SU-DHL-6 (cell line): ENCODE results near the gene CRAMP1.

Experiments
- H2AFZ ChIP-seq: fragments of 200-600 bp; sonication (generic); 2 replicates; pipeline ENCODE4 v1.6.1; 2014; ENCODE audit warnings: low read depth, mild to moderate bottlenecking, moderate library complexity, mixed read lengths, antibody characterized with exemption, low read length; ENCODE audit not compliant: severe bottlenecking
- H3F3A ChIP-seq: fragments of 200-600 bp; shearing (Covaris generic); 2 replicates; pipeline ENCODE4 v1.6.0; 2016; ENCODE audit warnings: antibody characterized with exemption, mild to moderate bottlenecking; ENCODE audit not compliant: insufficient read depth
- H3K27ac ChIP-seq: fragments of 200-600 bp; sonication (generic); 2 replicates; pipeline ENCODE4 v1.5.1; 2016; ENCODE audit warnings: low read depth, mild to moderate bottlenecking, low read length, moderate library complexity, mixed read lengths
- H3K27me3 ChIP-seq: fragments of 200-600 bp; sonication (generic), shearing (Covaris generic); 2 replicates; pipeline ENCODE4 v1.6.0; 2014; ENCODE audit warnings: mild to moderate bottlenecking, low read length
- H3K36me3 ChIP-seq: fragments of 200-600 bp; sonication (generic); 2 replicates; pipeline ENCODE4 v1.6.1; 2014; ENCODE audit warnings: mild to moderate bottlenecking, low read length, mixed read lengths
- H3K4me2 ChIP-seq: fragments of 300-600, 200-600 bp; shearing (Covaris generic), sonication (generic); 2 replicates; pipeline ENCODE4 v1.6.0; 2014; ENCODE audit warnings: low read length, low read depth, mild to moderate bottlenecking; ENCODE audit not compliant: poor library complexity, severe bottlenecking
- H3K4me3 ChIP-seq: fragments of 200-600 bp; sonication (generic); 2 replicates; pipeline ENCODE4 v1.5.1; 2014; ENCODE audit warnings: antibody characterized with exemption, low read length, mild to moderate bottlenecking, mixed read lengths; ENCODE audit not compliant: insufficient read depth, poor library complexity, severe bottlenecking
- H3K79me2 ChIP-seq: fragments of 200-600 bp; sonication (generic); 2 replicates; pipeline ENCODE4 v1.6.1; 2014; ENCODE audit warnings: mild to moderate bottlenecking, low read length, moderate library complexity; ENCODE audit not compliant: insufficient read depth
- H3K9ac ChIP-seq: fragments of 200-600 bp; sonication (generic); 2 replicates; pipeline ENCODE4 v1.7.0; 2014; ENCODE audit warnings: mild to moderate bottlenecking, low read length
- H3K9me2 ChIP-seq: fragments of 200-600 bp; sonication (generic); replicated peaks from 2 replicates; pipeline ENCODE4 v1.6.1; 2014; ENCODE audit warnings: low read length; ENCODE audit not compliant: insufficient read depth
- H3K9me3 ChIP-seq: fragments of 200-600 bp; sonication (generic); 2 replicates; pipeline ENCODE4 v1.6.1; 2014; ENCODE audit warnings: low read length, mixed read lengths; ENCODE audit not compliant: insufficient read depth
- H4K20me1 ChIP-seq: fragments of 200-600 bp; sonication (generic); 2 replicates; pipeline ENCODE4 v1.6.1; 2014; ENCODE audit warnings: low read depth, mild to moderate bottlenecking, antibody characterized with exemption, low read length, moderate library complexity, mixed read lengths
- EZH2phosphoT487 ChIP-seq: fragments of 200-600 bp; sonication (generic), shearing (Covaris generic); conservative IDR thresholded peaks from 2 replicates; pipeline ENCODE4 v1.6.1; 2018; ENCODE audit warnings: mild to moderate bottlenecking, antibody characterized with exemption, low read length, moderate library complexity, mixed read lengths
- TF ChIP-seq, protein P1 (sequence below): fragments of 200-600 bp; sonication (generic); IDR thresholded peaks from one replicate; pipeline ENCODE4 v1.5.1; 2017; ENCODE audit warnings: antibody characterized with exemption, mild to moderate bottlenecking, low read length, moderate library complexity; ENCODE audit not compliant: insufficient read depth, poor library complexity, severe bottlenecking

Gene CRAMP1

DNA sequence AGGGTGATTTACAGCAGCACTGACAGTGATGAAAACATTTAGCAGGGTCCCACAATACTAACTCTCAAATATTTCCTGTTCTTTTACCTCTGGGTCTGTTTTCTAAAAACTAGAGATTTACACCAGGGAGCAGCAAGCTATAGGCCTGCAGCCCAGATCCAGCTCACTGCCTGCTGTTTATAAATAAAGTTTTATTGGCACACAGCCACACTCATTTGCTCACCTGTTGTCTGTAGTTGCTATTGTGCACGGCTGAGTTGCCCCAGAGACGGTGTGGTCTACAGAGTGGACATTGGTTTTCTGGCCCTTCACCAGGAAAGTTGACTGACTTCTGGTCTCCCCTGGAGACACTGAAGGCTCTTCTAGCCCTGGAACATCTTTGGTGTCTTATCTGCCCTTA, 49.7 kb downstream of the CRAMP1 start:
- Histone ChIP-seq H3K36me3 (no peaks in the 10 kb centered on the region), H3F3A (no peaks in the 10 kb centered on the region), H3K4me2 (no peak overlapping the region), H4K20me1 (no peaks in the 10 kb centered on the region), H3K9me3 (no peaks in the 10 kb centered on the region), H3K79me2 (no peaks in the 10 kb centered on the region), H3K9me2 (no peaks in the 10 kb centered on the region), H3K27ac (no peak overlapping the region), H3K27me3 (no peaks in the 10 kb centered on the region), H2AFZ (no peak overlapping the region), H3K4me3 (no peak overlapping the region), H3K9ac (no peak overlapping the region)
- TF ChIP-seq, protein P1, sequence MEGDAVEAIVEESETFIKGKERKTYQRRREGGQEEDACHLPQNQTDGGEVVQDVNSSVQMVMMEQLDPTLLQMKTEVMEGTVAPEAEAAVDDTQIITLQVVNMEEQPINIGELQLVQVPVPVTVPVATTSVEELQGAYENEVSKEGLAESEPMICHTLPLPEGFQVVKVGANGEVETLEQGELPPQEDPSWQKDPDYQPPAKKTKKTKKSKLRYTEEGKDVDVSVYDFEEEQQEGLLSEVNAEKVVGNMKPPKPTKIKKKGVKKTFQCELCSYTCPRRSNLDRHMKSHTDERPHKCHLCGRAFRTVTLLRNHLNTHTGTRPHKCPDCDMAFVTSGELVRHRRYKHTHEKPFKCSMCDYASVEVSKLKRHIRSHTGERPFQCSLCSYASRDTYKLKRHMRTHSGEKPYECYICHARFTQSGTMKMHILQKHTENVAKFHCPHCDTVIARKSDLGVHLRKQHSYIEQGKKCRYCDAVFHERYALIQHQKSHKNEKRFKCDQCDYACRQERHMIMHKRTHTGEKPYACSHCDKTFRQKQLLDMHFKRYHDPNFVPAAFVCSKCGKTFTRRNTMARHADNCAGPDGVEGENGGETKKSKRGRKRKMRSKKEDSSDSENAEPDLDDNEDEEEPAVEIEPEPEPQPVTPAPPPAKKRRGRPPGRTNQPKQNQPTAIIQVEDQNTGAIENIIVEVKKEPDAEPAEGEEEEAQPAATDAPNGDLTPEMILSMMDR, result no peak
- no peak for TF ChIP-seq EZH2phosphoT487

DNA sequence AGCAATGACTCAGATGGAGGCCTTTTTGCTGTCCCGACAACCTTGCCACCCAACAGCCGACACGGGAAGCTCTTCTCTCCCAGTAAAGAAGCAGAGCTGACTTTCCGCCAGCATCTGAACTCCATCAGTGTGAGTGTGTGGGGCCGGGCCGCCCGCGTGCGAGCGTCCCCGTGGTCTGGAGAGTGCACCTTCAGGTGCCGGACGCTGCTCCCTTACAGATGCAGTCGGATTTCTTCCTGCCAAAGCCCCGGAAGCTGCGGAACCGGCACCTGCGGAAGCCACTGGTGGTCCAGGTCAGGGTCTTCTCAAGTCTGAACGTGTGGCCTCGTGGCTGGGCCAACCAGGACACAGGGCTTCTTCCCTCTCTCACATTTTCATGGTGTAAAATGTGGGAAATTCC, 50.4 kb downstream of the CRAMP1 start:
- no peak for TF ChIP-seq EZH2phosphoT487
- TF ChIP-seq, protein P1, result no peak
- Histone ChIP-seq H3K36me3 (no peaks in the 10 kb centered on the region), H3K9me3 (no peaks in the 10 kb centered on the region)

DNA sequence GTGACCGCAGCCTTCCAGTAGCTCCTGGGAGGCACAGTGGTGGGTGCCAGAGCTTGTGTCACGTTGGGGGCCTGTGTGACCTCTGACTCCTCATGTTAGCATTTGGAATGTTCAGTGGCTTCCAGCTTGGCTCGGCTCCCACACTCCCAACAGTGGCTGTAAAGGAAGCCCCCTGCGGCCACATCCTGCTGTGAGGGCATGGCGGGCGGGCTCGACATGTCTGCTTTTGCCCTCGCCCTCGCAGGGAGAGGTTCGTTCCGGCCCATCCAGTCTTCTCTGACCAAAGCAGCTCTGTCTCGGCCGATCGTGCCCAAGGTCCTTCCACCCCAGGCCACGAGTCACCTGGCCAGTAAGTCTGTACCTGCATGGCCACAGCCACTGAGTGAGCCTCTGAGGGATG, 53.7 kb downstream of the CRAMP1 start:
- no peaks in the 10 kb centered on the region for H3K9me3 ChIP-seq
- no peak overlapping the region for H3K9ac ChIP-seq
- no peaks in the 10 kb centered on the region for H3K36me3 ChIP-seq
- no peak for TF ChIP-seq EZH2phosphoT487
- TF ChIP-seq, protein P1, result no peak
- no peak overlapping the region for H3K4me3 ChIP-seq
- no peak overlapping the region for H3K4me2 ChIP-seq
- no peaks in the 10 kb centered on the region for H3K27me3 ChIP-seq
- no peak overlapping the region for H3K27ac ChIP-seq
- H2AFZ ChIP-seq, result no peak overlapping the region
- no peaks in the 10 kb centered on the region for H3K9me2 ChIP-seq
- H4K20me1 ChIP-seq, result no peaks in the 10 kb centered on the region
- H3K79me2 ChIP-seq, result no peaks in the 10 kb centered on the region
- no peaks in the 10 kb centered on the region for H3F3A ChIP-seq

More for the DNA sequence above, 50.4 kb downstream of the CRAMP1 start:
- Histone ChIP-seq H3F3A (no peaks in the 10 kb centered on the region), H4K20me1 (no peaks in the 10 kb centered on the region), H3K4me3 (no peak overlapping the region), H3K27me3 (no peaks in the 10 kb centered on the region), H2AFZ (no peak overlapping the region), H3K9ac (no peak overlapping the region), H3K9me2 (no peaks in the 10 kb centered on the region), H3K4me2 (no peak overlapping the region), H3K27ac (no peak overlapping the region), H3K79me2 (no peaks in the 10 kb centered on the region)

DNA sequence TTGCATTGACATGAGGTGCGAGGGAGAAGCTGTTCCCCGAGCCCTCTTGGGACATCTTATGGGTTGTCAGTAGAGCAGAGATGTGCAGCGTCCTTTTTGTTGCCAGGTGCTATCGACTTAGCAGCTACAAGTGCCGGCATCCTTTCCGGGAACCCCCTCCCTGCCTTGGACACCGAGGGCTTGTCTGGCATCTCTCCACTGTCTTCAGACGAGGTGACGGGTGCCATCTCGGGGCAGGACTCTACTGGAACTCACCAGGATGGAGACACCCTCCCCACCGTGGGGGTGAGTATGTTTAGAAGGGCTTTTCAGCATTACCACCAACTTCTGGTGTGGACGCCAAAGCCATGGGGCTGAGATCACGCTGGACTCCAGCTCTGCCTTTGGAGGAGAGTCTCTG, 54.2 kb downstream of the CRAMP1 start:
- no peaks in the 10 kb centered on the region for H3K9me3 ChIP-seq
- H3K27me3 ChIP-seq, result no peaks in the 10 kb centered on the region
- TF ChIP-seq, protein P1, result no peak
- no peak for TF ChIP-seq EZH2phosphoT487
- H4K20me1 ChIP-seq, result no peaks in the 10 kb centered on the region
- H3K27ac ChIP-seq, result no peak overlapping the region
- no peaks in the 10 kb centered on the region for H3K36me3 ChIP-seq
- no peaks in the 10 kb centered on the region for H3F3A ChIP-seq
- no peak overlapping the region for H2AFZ ChIP-seq
- no peaks in the 10 kb centered on the region for H3K9me2 ChIP-seq
- H3K9ac ChIP-seq, result no peak overlapping the region
- H3K4me3 ChIP-seq, result no peak overlapping the region
- no peaks in the 10 kb centered on the region for H3K79me2 ChIP-seq
- H3K4me2 ChIP-seq, result no peak overlapping the region
